ENCODE measurements around the gene MTF1.

- TF ChIP-seq CTCF (IDR thresholded peaks at IDR 0.05 in 8 of 11, conservative IDR thresholded peaks at IDR 0.05 in 3 of 11) (no peak), POLR2A (IDR thresholded peaks at IDR 0.05) (no peak)
Observed at GRCh38 chr1:37822906-37823815, 36.2 kb downstream of the MTF1 start.

Data from spleen (tissue), 7 donors.